ENCODE measurements around the gene UFM1. TPM values are rescaled to one million over a fixed set of nuclear protein-coding genes. Genes with fewer than 3 reads are reported as not detected.

The UFM1 gene
- total and polyA plus RNA-seq, 2 of the 4 experiments (the other 2 are of a cell fraction) = 43.5 to 94.5 TPM

GRCh38 chr13:38372820-38373383, 23.3 kb downstream of the UFM1 start:
- CTCF ChIA-PET = no interaction called here
- H2BK20ac ChIP-seq (ENCODE audit: low read depth, low read length) = no peak overlapping the region
- no peak for ATAC-seq (ENCODE audit: low read depth)
- H3K56ac ChIP-seq (ENCODE audit: extremely low read depth, insufficient read depth, low read length) = no peak overlapping the region
- no peak overlapping the region for H3K18ac ChIP-seq (ENCODE audit: low read depth, low read length)
- no peak overlapping the region for H4K5ac ChIP-seq (ENCODE audit: low read depth, low read length)
- H4K20me1 ChIP-seq (ENCODE audit: insufficient read depth, low read length) = no peaks in the 10 kb centered on the region
- H3K27me3 ChIP-seq (ENCODE audit: control insufficient read depth, insufficient read depth, low read length) = no peaks in the 10 kb centered on the region
- H2BK15ac ChIP-seq (ENCODE audit: low read depth, low read length) = no peak overlapping the region
- H2AFZ ChIP-seq (replicated peaks; ENCODE audit: low read length, poor library complexity) = no peak overlapping the region
- H2AK5ac ChIP-seq (ENCODE audit: low read depth, low read length) = no peak overlapping the region
- no peak overlapping the region for H2AK9ac ChIP-seq (replicated peaks; ENCODE audit: low read depth, low read length, poor library complexity)
- no peak overlapping the region for H2BK5ac ChIP-seq (ENCODE audit: low read depth, low read length, poor library complexity, severe bottlenecking)
- TF ChIP-seq ELK1 (IDR thresholded peaks at IDR 0.05; ENCODE audit: borderline replicate concordance, low read depth, low read length) (no peak), MAZ (IDR thresholded peaks at IDR 0.05; ENCODE audit: borderline replicate concordance, low read depth, low read length) (no peak), CEBPB (IDR thresholded peaks at IDR 0.05; ENCODE audit: low read depth, low read length) (no peak), RAD21 (IDR thresholded peaks at IDR 0.05; ENCODE audit: low read length) (no peak)
- no peak overlapping the region for H3K27ac ChIP-seq (ENCODE audit: insufficient read depth, low read length)
- no peak for DNase-seq
- dilution Hi-C loops (cut with HindIII; ENCODE audit: low sequenced_read_pairs, unreplicated experiment) = no loop called here
- no CpG with 5 or more reads among the region's 6 CpGs for WGBS, 2 experiments (ENCODE audit: extremely low coverage in 2 of 2, insufficient read length in 1 of 2)
- intact Hi-C loops (cut with micrococcal nuclease) = no loop called here
- H4K8ac ChIP-seq (ENCODE audit: low read depth in 2 of 2, low read length in 2 of 2) = no peak overlapping the region
- H3K14ac ChIP-seq (replicated peaks; ENCODE audit: low read depth, low read length) = no peak overlapping the region
- no peak overlapping the region for H3K23ac ChIP-seq (ENCODE audit: low read depth, low read length)
- no peak overlapping the region for H3K4ac ChIP-seq (ENCODE audit: low read depth, low read length)
- no peak overlapping the region for H2BK120ac ChIP-seq (ENCODE audit: low read depth, low read length)
- no peaks in the 10 kb centered on the region for H3K4me1 ChIP-seq (ENCODE audit: control insufficient read depth, insufficient read depth, low read length)
- in situ Hi-C loops (cut with MboI; ENCODE audit: low sequenced_read_pairs) = loop anchor here (25.0 kb wide), 2 partner anchors 736 to 1336 kb away; no protein-coding TSS in a partner anchor
- H4K91ac ChIP-seq (ENCODE audit: insufficient read depth, low read depth, low read length) = no peak overlapping the region
- BruUV-seq (replicated peaks) = no TSS peak
- H3K79me1 ChIP-seq (ENCODE audit: low read depth in 1 of 2, low read length in 2 of 2) = no peaks in the 10 kb centered on the region
- no peak overlapping the region for H3K9ac ChIP-seq (ENCODE audit: low read depth, low read length)
- no peaks in the 10 kb centered on the region for H3K9me1 ChIP-seq (ENCODE audit: insufficient read depth, low read length)
- POLR2A ChIA-PET (ENCODE audit: unreplicated experiment) = no interaction called here
- H3K36me3 ChIP-seq (ENCODE audit: control insufficient read depth, insufficient read depth, low read length) = no peaks in the 10 kb centered on the region
- H3K4me3 ChIP-seq (ENCODE audit: insufficient read depth, low read depth, low read length) = no peak overlapping the region
- H3K4me2 ChIP-seq (ENCODE audit: low read depth, low read length) = no peak overlapping the region
- H3K9me3 ChIP-seq (ENCODE audit: control insufficient read depth, insufficient read depth, low read length) = no peaks in the 10 kb centered on the region
